HG03103 (cell line): ENCODE measurements around the gene TSPYL6.

ENCODE experiments used
- ATAC-seq: cut with Tn5 transposase; IDR thresholded peaks from one replicate; pipeline ENCODE4 v1.9.1; 2021; ENCODE audit warnings: low read depth; ENCODE audit not compliant: unreplicated experiment

The TSPYL6 gene

DNA sequence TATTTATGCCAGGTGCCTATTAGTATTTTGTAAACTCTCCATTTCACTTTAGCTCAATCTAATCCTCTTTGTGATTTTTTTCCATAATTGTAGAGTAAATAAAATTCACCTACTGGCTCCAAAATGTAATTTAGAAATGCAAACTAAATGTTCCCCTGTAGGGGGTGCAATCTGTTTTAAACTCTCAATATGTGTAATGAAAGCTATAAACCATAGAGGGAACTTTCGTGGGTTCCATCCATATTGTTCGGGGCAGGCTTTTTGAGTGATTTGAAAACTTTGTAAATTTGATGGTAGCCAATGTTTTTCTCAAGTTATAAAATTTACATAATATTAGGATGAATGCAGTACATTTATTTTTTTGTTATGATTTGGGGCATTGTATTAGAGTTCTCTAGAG, 49.4 kb downstream of the TSPYL6 start:
- no peak for ATAC-seq

DNA sequence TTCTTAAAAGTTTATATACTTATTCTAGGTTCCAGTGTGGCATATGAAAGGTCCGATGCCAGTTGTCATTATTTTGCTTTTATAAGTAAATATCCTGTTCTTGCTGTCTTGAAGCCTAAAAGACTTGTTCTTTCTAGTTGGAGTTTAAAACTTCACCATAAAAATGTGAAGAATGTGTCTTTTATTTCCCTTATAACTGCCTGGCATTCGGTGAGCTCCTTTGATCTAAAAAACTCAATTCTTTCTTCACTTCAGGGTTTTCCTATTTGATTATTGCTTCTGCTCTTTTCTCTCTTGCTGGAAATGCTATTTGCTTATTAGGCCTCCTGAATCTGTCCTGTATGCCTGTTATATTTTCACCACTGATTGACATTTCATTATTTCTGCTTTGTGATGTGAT, 51.6 kb downstream of the TSPYL6 start:
- ATAC-seq, result no peak
